Astrocyte (in vitro differentiated cells and primary cell): ENCODE results near the gene FOXF1. TPM values are rescaled to one million over a fixed set of nuclear protein-coding genes. Genes with fewer than 3 reads are reported as not detected.

Experiments used
- DNase-seq: peaks from one replicate; pipeline ENCODE4 v3.0.0-alpha.2; 2010; ENCODE audit warnings: low read depth
- FAIRE-seq: peaks from 2 replicates; lab custom pipeline; 2011; peaks lifted over from hg19 to GRCh38; lab: Jason Lieb, UNC
- H2AFZ ChIP-seq: 2 replicates; pipeline ENCODE4 v1.6.0; 2012; ENCODE audit warnings: low read depth, low read length, inconsistent platforms
- H3K27ac ChIP-seq: 2 replicates; pipeline ENCODE4 v1.5.1; 2011; ENCODE audit warnings: low read depth, low read length, inconsistent platforms
- H3K27me3 ChIP-seq: 2 replicates; pipeline ENCODE4 v1.6.0; 2011; ENCODE audit warnings: low read length, inconsistent platforms; ENCODE audit not compliant: insufficient read depth
- H3K36me3 ChIP-seq: 2 replicates; pipeline ENCODE4 v1.5.1; 2011; ENCODE audit warnings: low read length, inconsistent platforms; ENCODE audit not compliant: insufficient read depth
- H3K4me1 ChIP-seq: 2 replicates; pipeline ENCODE4 v1.5.1; 2011; ENCODE audit warnings: low read length, inconsistent platforms; ENCODE audit not compliant: insufficient read depth
- H3K4me2 ChIP-seq: 2 replicates; pipeline ENCODE4 v1.6.0; 2012; ENCODE audit warnings: low read length, inconsistent platforms
- H3K4me3 ChIP-seq: 2 replicates; pipeline ENCODE4 v1.5.1; 2011; ENCODE audit warnings: low read depth, mild to moderate bottlenecking, low read length, inconsistent platforms; ENCODE audit not compliant: insufficient read depth
- H3K79me2 ChIP-seq: 2 replicates; pipeline ENCODE4 v1.6.0; 2012; ENCODE audit warnings: mild to moderate bottlenecking, low read length, inconsistent platforms; ENCODE audit not compliant: insufficient read depth
- H3K9ac ChIP-seq: 2 replicates; pipeline ENCODE4 v1.6.0; 2012; ENCODE audit warnings: mild to moderate bottlenecking, low read length, inconsistent platforms
- H3K9me3 ChIP-seq: 2 replicates; pipeline ENCODE4 v1.5.1; 2012; ENCODE audit warnings: low read depth, mild to moderate bottlenecking, low read length, inconsistent platforms; ENCODE audit not compliant: insufficient read depth
- H4K20me1 ChIP-seq: 2 replicates; pipeline ENCODE4 v1.6.0; 2012; ENCODE audit warnings: low read length, inconsistent platforms; ENCODE audit not compliant: insufficient read depth
- H3K27ac Mint-ChIP-seq: one replicate; pipeline ENCODE4 v1.8.0; 2021; ENCODE audit warnings: mild to moderate bottlenecking, mixed read lengths; ENCODE audit not compliant: unreplicated experiment
- H3K27me3 Mint-ChIP-seq: one replicate; pipeline ENCODE4 v1.8.0; 2021; ENCODE audit warnings: low read depth, mixed read lengths; ENCODE audit not compliant: unreplicated experiment
- H3K36me3 Mint-ChIP-seq: one replicate; pipeline ENCODE4 v1.8.0; 2021; ENCODE audit warnings: low read depth, mixed read lengths; ENCODE audit not compliant: unreplicated experiment
- H3K4me1 Mint-ChIP-seq: one replicate; pipeline ENCODE4 v1.8.0; 2021; ENCODE audit warnings: low read depth, mixed read lengths; ENCODE audit not compliant: unreplicated experiment
- H3K4me3 Mint-ChIP-seq: one replicate; pipeline ENCODE4 v1.8.0; 2021; ENCODE audit warnings: mild to moderate bottlenecking, moderate library complexity, mixed read lengths; ENCODE audit not compliant: unreplicated experiment
- H3K9me3 Mint-ChIP-seq: one replicate; pipeline ENCODE4 v1.8.0; 2021; ENCODE audit warnings: mild to moderate bottlenecking, mixed read lengths; ENCODE audit not compliant: unreplicated experiment
- EZH2 ChIP-seq: IDR thresholded peaks from 2 replicates; pipeline ENCODE4 v1.6.1; 2012; ENCODE audit warnings: mild to moderate bottlenecking, low read length, inconsistent platforms; ENCODE audit not compliant: insufficient read depth
- total RNA-seq: library from RNA; stranded (reverse); gene quantifications from 2 replicates; pipeline ENCODE4 v1.2.1, GENCODE V29; 2021
- TF ChIP-seq, protein P1 (sequence below): IDR thresholded peaks from 2 replicates; pipeline ENCODE4 v1.5.1; 2011; ENCODE audit warnings: low read depth, mild to moderate bottlenecking, inconsistent platforms, low read length, moderate library complexity; ENCODE audit not compliant: insufficient read depth

FOXF1 gene
- total RNA-seq, 1 donor from 2014 or later, result 0.07 TPM

- Histone ChIP-seq H3K4me2 (no peak overlapping the region), H3K4me3 (no peak overlapping the region), H3K4me1 (peaks cover 17% of the 10 kb centered on the region), H4K20me1 (no peaks in the 10 kb centered on the region), H3K9me3 (no peaks in the 10 kb centered on the region), H3K79me2 (peaks cover 12% of the 10 kb centered on the region), H3K9ac (no peak overlapping the region), H2AFZ (no peak overlapping the region), H3K36me3 (no peaks in the 10 kb centered on the region), H3K27me3 (no peaks in the 10 kb centered on the region), H3K27ac (no peak overlapping the region)
- FAIRE-seq (no peak), DNase-seq (no peak)
- H3K36me3 Mint-ChIP-seq, result no peaks in the 10 kb centered on the region
- H3K27ac Mint-ChIP-seq, result no peak overlapping the region
- H3K9me3 Mint-ChIP-seq, result no peaks in the 10 kb centered on the region
- H3K4me3 Mint-ChIP-seq, result peak overlapping the region; percentile 20
- TF ChIP-seq EZH2, result no peak
- TF ChIP-seq, protein P1, sequence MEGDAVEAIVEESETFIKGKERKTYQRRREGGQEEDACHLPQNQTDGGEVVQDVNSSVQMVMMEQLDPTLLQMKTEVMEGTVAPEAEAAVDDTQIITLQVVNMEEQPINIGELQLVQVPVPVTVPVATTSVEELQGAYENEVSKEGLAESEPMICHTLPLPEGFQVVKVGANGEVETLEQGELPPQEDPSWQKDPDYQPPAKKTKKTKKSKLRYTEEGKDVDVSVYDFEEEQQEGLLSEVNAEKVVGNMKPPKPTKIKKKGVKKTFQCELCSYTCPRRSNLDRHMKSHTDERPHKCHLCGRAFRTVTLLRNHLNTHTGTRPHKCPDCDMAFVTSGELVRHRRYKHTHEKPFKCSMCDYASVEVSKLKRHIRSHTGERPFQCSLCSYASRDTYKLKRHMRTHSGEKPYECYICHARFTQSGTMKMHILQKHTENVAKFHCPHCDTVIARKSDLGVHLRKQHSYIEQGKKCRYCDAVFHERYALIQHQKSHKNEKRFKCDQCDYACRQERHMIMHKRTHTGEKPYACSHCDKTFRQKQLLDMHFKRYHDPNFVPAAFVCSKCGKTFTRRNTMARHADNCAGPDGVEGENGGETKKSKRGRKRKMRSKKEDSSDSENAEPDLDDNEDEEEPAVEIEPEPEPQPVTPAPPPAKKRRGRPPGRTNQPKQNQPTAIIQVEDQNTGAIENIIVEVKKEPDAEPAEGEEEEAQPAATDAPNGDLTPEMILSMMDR, result no peak
- H3K4me1 Mint-ChIP-seq, result no peaks in the 10 kb centered on the region
- peaks cover 16% of the 10 kb centered on the region for H3K27me3 Mint-ChIP-seq
Measured at GRCh38 chr16:86558355-86559193, 48.2 kb downstream of the FOXF1 start.

GRCh38 chr16:86559802-86560305 is 49.5 kb downstream of the FOXF1 start:
- H3K27ac ChIP-seq, result no peak overlapping the region
- no peaks in the 10 kb centered on the region for H3K36me3 Mint-ChIP-seq
- H3K79me2 ChIP-seq, result peaks cover 8% of the 10 kb centered on the region
- H3K4me1 Mint-ChIP-seq, result peaks cover 3% of the 10 kb centered on the region
- H3K27me3 Mint-ChIP-seq, result peaks cover 22% of the 10 kb centered on the region
- no peaks in the 10 kb centered on the region for H3K36me3 ChIP-seq
- FAIRE-seq, result no peak
- H4K20me1 ChIP-seq, result no peaks in the 10 kb centered on the region
- H3K27me3 ChIP-seq, result no peaks in the 10 kb centered on the region
- no peak overlapping the region for H3K4me3 ChIP-seq
- no peaks in the 10 kb centered on the region for H3K9me3 Mint-ChIP-seq
- H3K4me1 ChIP-seq, result peaks cover 17% of the 10 kb centered on the region
- no peak for TF ChIP-seq EZH2
- TF ChIP-seq, protein P1, result no peak
- H3K4me2 ChIP-seq, result no peak overlapping the region
- no peak overlapping the region for H3K4me3 Mint-ChIP-seq
- no peaks in the 10 kb centered on the region for H3K9me3 ChIP-seq
- DNase-seq, result no peak
- no peak overlapping the region for H3K9ac ChIP-seq
- H3K27ac Mint-ChIP-seq, result no peak overlapping the region
- H2AFZ ChIP-seq, result no peak overlapping the region

DNA sequence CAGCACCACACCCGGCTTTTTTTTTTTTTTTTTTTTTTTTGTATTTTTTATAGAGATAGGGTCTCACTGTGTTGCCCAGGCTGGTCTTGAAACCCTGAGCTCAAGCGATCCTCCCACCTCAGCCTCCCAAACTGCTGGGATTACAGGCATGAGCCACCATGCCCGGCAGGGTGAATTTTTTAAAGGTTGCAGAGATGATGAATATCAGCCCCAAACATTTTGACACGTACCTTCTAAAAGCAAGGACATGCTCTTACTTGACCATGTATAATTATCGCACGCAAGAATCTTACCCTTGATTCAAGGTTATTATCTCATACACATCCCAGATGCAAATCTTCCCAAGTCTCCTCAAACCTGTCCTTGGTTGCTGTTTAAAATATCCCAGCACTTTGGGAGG is 52.0 kb downstream of the FOXF1 start:
- H3K4me2 ChIP-seq, result no peak overlapping the region
- Mint-ChIP-seq H3K36me3 (no peaks in the 10 kb centered on the region), H3K27me3 (peaks cover 34% of the 10 kb centered on the region), H3K4me1 (peaks cover 3% of the 10 kb centered on the region), H3K27ac (no peak overlapping the region), H3K4me3 (no peak overlapping the region), H3K9me3 (no peaks in the 10 kb centered on the region)
- TF ChIP-seq EZH2, result no peak
- TF ChIP-seq, protein P1, result no peak
- DNase-seq (no peak), FAIRE-seq (no peak)
- H3K9ac ChIP-seq, result no peak overlapping the region
- H3K27me3 ChIP-seq, result no peaks in the 10 kb centered on the region
- H3K36me3 ChIP-seq, result no peaks in the 10 kb centered on the region
- H3K9me3 ChIP-seq, result no peaks in the 10 kb centered on the region
- H3K4me1 ChIP-seq, result peaks cover 17% of the 10 kb centered on the region
- no peak overlapping the region for H2AFZ ChIP-seq
- no peak overlapping the region for H3K27ac ChIP-seq
- peaks cover 27% of the 10 kb centered on the region for H3K79me2 ChIP-seq
- H4K20me1 ChIP-seq, result no peaks in the 10 kb centered on the region
- H3K4me3 ChIP-seq, result no peak overlapping the region
